ENCODE data around the gene RAB3C. TPM values are rescaled to one million over a fixed set of nuclear protein-coding genes. Genes with fewer than 3 reads are reported as not detected.

RAB3C gene
- total RNA-seq, 1 donor from 2014 or later = 0.47 TPM

DNA sequence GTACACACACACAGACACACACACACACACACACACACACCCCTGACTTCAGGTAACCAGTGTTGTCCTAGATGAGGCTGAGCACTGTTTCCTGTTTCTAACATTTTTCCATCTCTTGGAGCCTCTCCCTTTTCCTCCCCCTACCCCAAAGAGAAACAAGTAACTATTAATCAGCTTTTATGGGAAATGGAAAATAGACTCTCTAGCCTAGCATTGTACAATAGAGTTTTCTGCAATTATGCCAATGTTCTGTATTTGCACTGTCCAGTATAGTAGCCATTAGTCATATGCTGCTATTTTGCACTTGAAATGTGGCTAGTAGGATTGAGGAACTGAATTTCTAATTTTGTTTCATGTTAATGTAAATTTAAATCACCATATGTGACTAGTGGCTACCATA, 33.1 kb downstream of the RAB3C start:
- POLR2A ChIA-PET = no interaction called here
- TF ChIP-seq, protein P1, sequence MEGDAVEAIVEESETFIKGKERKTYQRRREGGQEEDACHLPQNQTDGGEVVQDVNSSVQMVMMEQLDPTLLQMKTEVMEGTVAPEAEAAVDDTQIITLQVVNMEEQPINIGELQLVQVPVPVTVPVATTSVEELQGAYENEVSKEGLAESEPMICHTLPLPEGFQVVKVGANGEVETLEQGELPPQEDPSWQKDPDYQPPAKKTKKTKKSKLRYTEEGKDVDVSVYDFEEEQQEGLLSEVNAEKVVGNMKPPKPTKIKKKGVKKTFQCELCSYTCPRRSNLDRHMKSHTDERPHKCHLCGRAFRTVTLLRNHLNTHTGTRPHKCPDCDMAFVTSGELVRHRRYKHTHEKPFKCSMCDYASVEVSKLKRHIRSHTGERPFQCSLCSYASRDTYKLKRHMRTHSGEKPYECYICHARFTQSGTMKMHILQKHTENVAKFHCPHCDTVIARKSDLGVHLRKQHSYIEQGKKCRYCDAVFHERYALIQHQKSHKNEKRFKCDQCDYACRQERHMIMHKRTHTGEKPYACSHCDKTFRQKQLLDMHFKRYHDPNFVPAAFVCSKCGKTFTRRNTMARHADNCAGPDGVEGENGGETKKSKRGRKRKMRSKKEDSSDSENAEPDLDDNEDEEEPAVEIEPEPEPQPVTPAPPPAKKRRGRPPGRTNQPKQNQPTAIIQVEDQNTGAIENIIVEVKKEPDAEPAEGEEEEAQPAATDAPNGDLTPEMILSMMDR (IDR thresholded peaks at IDR 0.05) = no peak
- CTCF ChIA-PET = no interaction called here
- Mint-ChIP-seq H3K27ac (no peak overlapping the region), H3K9me3 (peaks cover 1% of the 10 kb centered on the region), H3K4me3 (no peak overlapping the region), H3K36me3 (ENCODE audit: low read depth) (no peaks in the 10 kb centered on the region), H3K4me1 (no peaks in the 10 kb centered on the region), H3K27me3 (no peaks in the 10 kb centered on the region)
- intact Hi-C loops (cut with micrococcal nuclease) = no loop called here
- ATAC-seq (ENCODE audit: low read depth) (no peak), DNase-seq (no peak)

DNA sequence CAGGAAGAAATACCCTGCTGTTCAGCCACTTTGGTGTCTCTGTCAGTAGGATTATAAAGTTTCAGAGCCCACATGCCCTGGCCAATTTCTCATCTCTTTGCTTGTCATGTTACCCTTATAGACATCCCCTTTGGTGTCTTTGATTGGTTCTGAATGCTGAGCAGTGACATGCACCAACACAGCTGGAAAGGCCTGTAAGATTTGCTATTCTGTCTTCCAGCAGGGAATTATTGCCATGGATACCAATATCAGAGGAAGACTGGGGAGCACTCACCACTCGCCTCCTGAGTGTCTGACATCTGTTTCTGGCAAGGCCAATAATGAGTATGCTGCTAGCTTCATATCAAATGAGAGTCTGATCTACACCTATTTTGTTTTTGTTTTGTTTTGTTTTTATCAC, 34.4 kb downstream of the RAB3C start:
- H3K4me3 Mint-ChIP-seq = no peak overlapping the region
- H3K4me1 Mint-ChIP-seq = no peaks in the 10 kb centered on the region
- TF ChIP-seq, protein P1 (IDR thresholded peaks at IDR 0.05) = no peak
- POLR2A ChIA-PET = no interaction called here
- intact Hi-C loops (cut with micrococcal nuclease) = no loop called here
- no peaks in the 10 kb centered on the region for H3K36me3 Mint-ChIP-seq (ENCODE audit: low read depth)
- no peak overlapping the region for H3K27ac Mint-ChIP-seq
- DNase-seq (no peak), ATAC-seq (ENCODE audit: low read depth) (no peak)
- CTCF ChIA-PET = no interaction called here
- no peaks in the 10 kb centered on the region for H3K9me3 Mint-ChIP-seq
- no peaks in the 10 kb centered on the region for H3K27me3 Mint-ChIP-seq

DNA sequence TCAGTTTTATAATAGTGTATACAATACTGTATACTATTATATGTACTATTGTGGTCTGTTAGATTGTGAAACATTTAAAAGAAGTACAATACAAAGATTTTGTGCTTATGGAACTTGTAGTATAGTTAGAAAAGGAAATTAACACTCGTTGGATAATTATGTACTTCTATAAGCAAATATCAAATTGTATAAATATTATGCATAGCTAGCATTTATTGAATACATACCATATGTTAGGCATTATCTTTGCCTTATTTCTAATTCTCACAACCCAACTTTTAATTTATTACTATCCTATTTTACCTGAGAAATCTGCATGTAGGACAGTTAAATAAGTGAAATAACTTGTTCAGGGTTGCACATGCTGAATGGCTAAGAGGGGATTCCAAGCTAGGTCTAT, 37.5 kb downstream of the RAB3C start:
- Mint-ChIP-seq H3K9me3 (no peaks in the 10 kb centered on the region), H3K27ac (no peak overlapping the region), H3K27me3 (no peaks in the 10 kb centered on the region), H3K36me3 (ENCODE audit: low read depth) (no peaks in the 10 kb centered on the region), H3K4me3 (no peak overlapping the region), H3K4me1 (no peaks in the 10 kb centered on the region)
- intact Hi-C loops (cut with micrococcal nuclease) = no loop called here
- ChIA-PET POLR2A (interaction anchor here (0.5 kb wide), 1 partner anchor 150 kb away, joined by 6 read pairs; no protein-coding TSS in a partner anchor), CTCF (no interaction called here)
- ATAC-seq (ENCODE audit: low read depth) (no peak), DNase-seq (no peak)
- TF ChIP-seq, protein P1 (IDR thresholded peaks at IDR 0.05) = no peak

DNA sequence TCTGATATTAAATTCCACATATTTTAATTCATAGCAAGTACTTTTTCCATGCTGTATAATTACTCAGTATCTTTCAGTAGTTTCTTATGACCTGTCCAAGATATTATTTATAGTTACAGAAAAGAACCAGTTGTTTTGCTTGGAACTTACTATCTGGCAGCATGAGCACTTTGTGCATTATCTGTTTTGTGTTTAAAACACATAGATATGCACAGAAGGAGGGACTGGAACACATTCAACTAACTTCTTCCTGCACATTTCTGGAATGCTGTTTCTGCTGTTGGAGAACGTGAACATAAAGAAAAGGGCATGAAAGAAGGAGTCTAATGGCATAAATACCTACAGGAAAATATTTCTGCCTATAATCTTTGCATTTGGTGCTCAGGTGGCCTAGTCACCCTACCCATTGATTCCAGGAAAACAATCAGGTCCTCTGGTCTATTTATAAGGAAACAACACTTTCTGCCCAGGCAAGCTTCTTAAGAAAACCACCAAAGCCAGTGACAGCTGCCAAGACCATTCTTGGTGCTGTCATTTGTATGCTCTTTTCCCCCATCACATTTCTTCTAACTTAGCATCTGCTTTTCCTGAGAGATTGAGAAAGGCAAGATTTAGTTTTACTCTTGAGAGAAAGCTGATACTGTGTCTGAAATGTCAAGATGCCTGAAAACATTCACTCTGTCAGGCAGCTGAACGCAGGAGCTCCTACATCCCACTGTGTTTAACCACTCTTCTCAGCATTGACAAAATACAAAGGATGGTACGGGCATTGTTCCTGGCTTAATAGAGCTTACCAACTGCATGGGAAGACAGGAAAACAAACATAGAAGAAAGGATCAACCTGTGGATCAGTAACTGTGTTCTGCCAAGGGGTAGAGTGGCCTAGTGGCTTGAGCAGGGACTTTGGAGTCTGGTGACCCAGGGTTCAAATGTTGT, 40.3 kb downstream of the RAB3C start:
- ATAC-seq (ENCODE audit: low read depth) = no peak
- ChIA-PET POLR2A (no interaction called here), CTCF (no interaction called here)
- H3K4me1 Mint-ChIP-seq = no peaks in the 10 kb centered on the region
- TF ChIP-seq, protein P1 (IDR thresholded peaks at IDR 0.05) = no peak
- no peaks in the 10 kb centered on the region for H3K36me3 Mint-ChIP-seq (ENCODE audit: low read depth)
- H3K27me3 Mint-ChIP-seq = no peaks in the 10 kb centered on the region
- intact Hi-C loops (cut with micrococcal nuclease) = no loop called here
- no peak overlapping the region for H3K27ac Mint-ChIP-seq
- H3K4me3 Mint-ChIP-seq = no peak overlapping the region
- no peaks in the 10 kb centered on the region for H3K9me3 Mint-ChIP-seq
- no peak for DNase-seq

DNA sequence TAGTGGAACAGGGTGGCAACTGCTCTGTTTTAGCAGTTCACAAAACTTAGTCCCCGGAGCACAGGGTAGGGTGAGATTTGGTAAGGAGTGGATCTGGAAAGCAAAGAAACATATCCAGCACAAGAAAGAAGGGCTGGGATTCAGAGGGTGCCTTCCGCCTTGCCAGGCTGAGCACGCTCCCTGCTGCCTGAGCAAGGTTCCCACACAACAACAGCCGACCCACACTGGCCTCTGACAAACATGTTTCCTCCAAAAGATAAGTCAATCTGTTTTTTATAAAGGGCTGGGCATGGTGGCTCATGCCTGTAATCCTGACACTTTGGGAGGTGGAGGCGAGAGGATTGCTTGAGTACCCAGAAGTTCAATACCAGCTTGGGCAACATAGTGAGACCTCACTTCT, 45.8 kb downstream of the RAB3C start:
- ATAC-seq (ENCODE audit: low read depth) (no peak), DNase-seq (no peak)
- TF ChIP-seq, protein P1 (IDR thresholded peaks at IDR 0.05) = no peak
- POLR2A ChIA-PET = interaction anchor here (0.7 kb wide), 1 partner anchor 31 kb away, joined by 9 read pairs; no protein-coding TSS in a partner anchor
- intact Hi-C loops (cut with micrococcal nuclease) = no loop called here
- Mint-ChIP-seq H3K36me3 (ENCODE audit: low read depth) (no peaks in the 10 kb centered on the region), H3K27ac (no peak overlapping the region), H3K9me3 (no peaks in the 10 kb centered on the region), H3K4me1 (no peaks in the 10 kb centered on the region), H3K4me3 (no peak overlapping the region), H3K27me3 (no peaks in the 10 kb centered on the region)
- CTCF ChIA-PET = no interaction called here

Data from activated B cell treated with CpG ODN at 0.5 μM for 24 hours (primary cell).